ENCODE data around the gene HDGF.
"Not testable (repeated sequence)": the region's sequence is repeated elsewhere in the genome, so short reads cannot be mapped to it uniquely, and the experiment has no call there.

The HDGF gene

DNA sequence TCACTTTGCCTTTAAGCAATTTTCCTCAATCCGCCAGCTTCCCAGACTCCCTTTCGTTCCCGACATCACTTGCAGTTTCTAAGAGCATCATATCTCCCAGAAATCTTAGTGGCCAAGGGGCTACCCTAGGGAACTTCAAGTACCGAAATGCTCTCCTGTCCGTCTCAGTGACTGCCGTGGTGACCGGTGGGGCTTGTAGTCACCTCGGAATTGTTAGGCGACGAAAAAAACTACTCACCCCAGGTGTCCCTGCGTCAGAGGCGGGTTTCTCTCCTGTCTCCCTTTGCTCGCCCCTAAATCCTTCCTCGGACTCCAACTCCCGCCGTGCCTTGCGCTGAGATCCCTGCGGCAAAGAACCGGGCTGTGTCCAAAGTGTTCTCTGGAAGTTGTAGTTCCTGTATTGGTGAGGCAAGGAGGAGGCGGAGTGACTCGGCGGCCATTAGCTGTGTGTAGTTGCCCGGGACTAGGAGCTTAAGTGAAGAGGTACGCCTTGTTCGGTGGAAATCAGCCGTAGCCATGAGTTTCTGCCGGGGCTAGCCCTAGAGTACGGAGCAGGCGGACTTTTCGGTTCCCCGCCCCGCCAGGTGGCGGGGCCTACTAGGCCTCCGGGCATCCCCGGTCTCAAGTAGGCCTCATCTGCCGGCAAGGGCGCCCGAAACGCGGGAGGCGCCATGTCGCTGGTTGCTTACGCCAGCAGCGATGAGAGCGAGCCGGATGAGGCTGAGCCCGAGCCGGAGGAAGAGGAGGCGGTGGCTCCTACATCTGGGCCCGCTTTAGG, 15.8 kb upstream of the HDGF start, which contains the start of gene PRCC:
Gene PRCC (plus strand): TSS at position 435 of the 778 bp plus-strand sequence. CDS start 237 bp downstream, at position 672.
- FAIRE-seq (peak; percentile 94), DNase-seq (ENCODE audit: low spot score) (peak; percentile 100)

DNA sequence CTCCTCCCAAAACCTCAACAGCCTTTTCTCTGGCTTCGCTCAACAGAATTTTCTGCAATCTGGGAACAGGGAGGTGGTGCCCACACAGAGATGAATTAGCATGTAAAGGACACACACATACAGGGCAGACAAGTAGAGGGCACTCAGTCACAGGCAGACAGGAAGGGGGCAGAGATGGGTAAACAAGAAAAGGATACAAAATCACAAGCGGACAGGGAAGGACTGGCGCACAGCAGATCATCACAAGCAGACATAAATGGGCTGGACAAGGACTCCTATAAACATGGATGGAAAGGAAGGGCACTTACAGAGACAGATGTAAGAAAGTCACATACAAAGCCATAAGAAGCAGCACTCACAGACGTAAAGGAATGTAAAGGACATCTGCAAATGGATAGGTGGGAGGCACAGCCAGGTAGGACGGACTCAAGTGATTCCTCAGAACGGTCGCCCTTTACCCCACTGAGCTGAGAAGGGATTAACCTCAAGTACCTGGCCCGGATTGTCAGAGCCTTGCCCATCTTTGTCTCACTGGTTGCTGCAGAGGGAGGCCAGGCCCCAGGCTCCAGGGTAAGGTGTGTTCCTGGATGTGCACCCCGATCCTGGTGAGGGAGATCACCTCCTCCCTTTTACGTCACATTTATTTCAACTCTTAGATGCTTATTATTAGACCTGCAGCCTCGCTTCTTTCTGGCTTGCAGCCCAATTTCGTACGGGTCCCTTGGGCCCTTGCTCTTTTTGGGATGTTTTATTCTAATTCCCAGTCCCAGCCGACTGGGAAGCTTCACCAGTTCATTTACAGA, 15.0 kb upstream of the HDGF start:
- DNase-seq (ENCODE audit: low spot score) (no peak), FAIRE-seq (no peak)

GRCh38 chr1:156765666-156766065, 14.2 kb upstream of the HDGF start:
- no peak for DNase-seq (ENCODE audit: low spot score)

DNA sequence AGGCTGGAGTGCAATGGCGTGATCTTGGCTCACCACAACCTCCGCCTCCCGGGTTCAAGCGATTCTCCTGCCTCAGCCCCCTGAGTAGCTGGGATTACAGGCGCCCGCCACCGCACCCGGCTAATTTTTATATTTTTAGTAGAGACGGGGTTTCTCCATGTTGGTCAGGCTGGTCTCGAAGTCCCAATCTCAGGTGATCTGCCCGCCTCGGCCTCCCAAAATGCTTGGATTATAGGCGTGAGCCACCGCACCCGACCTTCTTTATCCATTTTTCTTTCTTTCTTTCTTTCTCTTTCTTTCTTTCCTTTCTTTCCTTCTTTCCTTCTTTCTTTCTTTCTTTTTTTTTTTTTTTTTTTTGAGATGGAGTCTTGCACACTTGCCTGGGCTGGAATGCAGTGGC, 13.7 kb upstream of the HDGF start:
- not testable (repeated sequence) for FAIRE-seq; DNase-seq (ENCODE audit: low spot score)

More at GRCh38 chr1:156765666-156766065, 14.2 kb upstream of the HDGF start:
- FAIRE-seq: no peak

- no peak for FAIRE-seq
- no peak for DNase-seq (ENCODE audit: low spot score)
These were observed 9.3 kb upstream of the HDGF start for GRCh38 chr1:156760796-156761104.

DNA sequence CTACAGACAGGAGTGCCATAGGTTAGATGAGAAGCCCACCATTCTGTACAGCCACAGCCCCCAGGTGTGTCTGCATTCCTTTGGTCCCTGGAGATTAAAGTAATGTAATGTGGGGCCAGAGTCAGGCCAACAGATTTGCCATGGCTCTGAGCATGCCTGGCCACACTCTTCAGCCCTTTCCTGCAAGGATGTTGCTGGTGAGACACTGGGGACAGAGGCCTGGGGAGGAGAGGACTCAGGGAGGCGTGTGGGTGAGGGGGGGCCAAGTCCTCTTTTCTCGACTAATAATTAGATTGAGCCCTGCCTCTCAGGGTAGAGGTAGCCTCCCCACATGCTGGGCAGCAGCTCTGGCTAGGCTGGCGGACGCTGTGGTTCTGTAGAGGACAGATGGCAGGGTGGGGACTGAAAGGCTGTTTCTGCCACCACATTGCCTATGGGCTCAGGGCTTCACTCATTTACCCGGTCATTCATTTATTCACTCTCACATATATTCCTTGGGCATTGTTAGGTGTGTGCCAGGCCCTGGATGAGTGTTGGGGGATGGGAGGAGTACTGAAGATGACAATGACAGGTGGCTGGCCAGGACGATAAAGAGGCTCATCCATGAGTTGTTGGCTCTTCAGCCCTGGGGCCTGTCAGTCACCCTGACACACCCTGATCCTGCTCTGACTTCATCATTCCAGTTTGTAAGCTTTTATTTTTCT, 8.8 kb upstream of the HDGF start:
- DNase-seq (ENCODE audit: low spot score) (no peak), FAIRE-seq (no peak)

- DNase-seq (ENCODE audit: low spot score); FAIRE-seq: not testable (repeated sequence)
These were observed 6.2 kb upstream of the HDGF start for GRCh38 chr1:156757572-156758253.

GRCh38 chr1:156756355-156756754, 4.9 kb upstream of the HDGF start:
- FAIRE-seq (no peak), DNase-seq (ENCODE audit: low spot score) (no peak)

DNA sequence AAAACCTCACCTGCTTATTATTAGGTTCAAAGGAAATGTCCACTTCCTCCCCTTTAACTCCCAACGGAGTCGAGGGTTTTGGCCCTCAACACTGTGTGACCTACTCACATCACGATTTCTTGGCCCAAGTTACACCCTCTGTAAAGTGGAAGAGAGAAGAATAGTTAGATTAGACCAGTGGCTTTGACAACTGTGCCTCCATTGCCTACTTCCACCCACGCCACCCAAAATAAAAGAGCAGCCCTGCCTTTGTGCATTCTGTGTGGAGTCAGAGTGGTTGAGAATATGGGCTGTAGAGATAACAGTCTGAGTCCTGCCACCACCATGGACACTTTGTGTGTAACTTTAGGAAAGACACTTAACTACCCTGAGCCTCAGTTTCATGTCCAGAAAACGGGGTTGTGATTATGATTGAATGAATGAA, 4.1 kb upstream of the HDGF start:
- no peak for DNase-seq (ENCODE audit: low spot score)
- FAIRE-seq: no peak

DNA sequence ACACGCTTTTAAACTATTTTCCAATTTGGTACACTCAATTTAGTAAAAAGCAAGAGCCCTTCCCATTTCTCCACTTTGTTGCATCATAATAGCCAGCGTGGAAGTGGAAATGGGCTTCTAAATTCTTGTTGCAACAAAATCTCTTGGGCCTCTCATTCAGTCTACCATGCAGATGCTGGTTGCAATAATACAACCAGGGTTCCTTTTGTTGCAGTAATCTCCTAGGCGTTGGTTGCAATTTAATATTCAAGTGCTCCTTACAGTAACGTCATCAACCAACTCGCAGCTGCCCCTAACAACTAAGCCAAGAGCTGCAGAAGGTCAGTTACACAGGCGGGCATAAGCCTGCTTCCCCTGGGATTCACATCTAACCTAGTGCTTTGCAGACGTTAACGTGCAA, 2.7 kb upstream of the HDGF start:
- FAIRE-seq (no peak), DNase-seq (ENCODE audit: low spot score) (no peak)

DNA sequence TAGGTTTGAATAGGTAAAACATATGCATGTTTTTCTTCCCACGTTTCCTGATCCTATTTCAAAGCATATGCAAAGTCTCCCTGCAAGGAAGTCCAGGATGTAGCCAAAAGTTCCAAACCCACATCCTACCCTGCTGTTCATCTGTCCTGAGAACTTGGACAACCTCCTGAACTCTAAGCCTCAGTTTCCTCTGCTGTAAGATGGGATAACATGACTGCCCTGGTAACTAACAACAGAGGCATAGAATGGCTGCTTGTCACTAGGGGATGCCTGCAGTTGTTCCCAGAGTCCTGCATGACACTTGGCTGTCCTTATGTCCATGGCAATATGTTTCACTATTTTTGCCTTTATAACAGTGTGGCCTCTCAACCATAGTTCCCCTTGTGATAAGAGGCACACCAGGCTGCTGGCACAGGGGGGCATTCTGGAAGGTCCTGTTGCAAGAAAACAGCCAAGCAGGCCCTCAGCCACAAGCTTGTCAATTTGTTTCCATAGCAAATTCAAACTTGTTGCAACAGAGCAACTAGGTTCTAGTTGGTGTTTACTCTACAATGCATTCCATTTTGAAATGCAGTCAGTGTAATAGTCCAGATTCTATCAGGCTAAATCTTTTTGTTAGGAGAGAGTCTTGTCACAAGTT, 1.5 kb upstream of the HDGF start:
- DNase-seq (ENCODE audit: low spot score) (no peak), FAIRE-seq (no peak)

DNA sequence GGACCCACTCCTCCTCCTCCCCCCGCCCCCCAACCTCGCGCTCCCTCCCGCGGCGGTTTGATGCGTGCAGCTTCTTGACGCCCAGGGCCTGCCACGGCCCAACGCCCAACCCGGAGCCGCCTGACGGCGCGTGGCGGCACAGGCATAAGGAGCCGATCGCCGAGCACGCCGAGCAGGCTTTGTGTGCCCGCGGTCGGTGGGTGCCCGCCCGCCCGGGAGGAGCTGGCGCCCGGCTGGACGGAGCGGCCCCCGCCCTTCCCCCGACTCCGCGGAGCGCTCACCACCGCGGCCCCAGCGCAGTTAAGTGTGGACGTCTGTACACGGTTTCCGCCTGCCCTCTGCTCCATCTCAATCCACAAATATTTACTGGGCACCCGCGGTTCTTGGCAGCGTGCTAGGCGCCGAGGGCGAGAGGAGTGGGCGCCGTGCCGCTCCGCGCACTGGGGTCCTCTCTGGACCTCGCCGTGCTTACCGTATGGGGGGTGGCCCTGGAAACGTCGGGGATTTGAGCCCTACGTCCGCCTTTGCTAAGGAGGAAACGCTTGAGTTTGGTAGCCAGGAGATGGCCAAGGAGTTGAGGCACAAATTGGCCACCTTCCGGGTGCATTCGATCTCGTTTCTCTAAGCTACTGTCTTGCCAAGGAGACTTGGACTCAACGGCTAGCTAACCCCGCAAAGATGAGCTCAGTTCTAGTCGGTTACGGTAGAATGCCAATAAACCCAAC, 444 bp upstream of the HDGF start:
- DNase-seq (ENCODE audit: low spot score) (peak; percentile 89), FAIRE-seq (no peak)

- no peak for DNase-seq (ENCODE audit: low spot score)
- no peak for FAIRE-seq
These were observed 594 bp downstream of the HDGF start for GRCh38 chr1:156750711-156751450.

- FAIRE-seq (no peak), DNase-seq (ENCODE audit: low spot score) (peak; percentile 48)
These were observed 1.2 kb downstream of the HDGF start for GRCh38 chr1:156750191-156750672.

DNA sequence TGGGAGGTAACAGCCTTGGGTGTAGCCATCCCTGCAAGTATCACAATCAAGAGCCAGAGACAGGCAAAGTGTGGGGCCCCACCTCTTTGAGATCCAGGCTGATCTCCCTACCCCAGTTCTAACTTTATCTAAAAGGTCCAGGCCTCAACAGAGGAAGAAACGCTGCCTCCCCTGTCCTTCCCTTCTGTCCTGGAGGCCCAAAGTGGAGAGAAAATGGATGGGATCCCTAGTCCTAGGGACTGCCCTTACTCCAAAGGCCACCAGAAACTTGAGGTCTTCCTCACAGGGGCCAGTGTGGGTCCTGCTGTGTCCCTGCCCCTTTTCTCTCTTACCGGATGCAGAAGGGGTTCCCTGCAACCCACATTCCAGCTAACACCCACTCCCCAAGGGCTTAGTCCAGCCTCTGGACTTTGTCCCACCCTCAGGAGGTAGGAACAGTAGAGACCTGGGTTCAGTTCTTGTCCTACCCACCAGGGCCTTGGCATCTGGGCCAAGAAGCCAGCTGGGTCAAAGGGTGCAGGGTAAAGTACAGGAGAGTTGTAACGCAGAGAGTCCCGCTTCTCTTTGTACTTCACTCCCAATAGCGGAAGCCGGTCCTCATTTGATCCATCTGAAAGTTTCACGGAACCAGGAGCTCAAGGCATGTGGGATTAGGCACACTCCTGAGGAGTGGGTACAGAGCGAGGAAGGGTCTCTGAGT, 1.9 kb downstream of the HDGF start:
- no peak for FAIRE-seq
- DNase-seq (ENCODE audit: low spot score): peak; percentile 33

DNA sequence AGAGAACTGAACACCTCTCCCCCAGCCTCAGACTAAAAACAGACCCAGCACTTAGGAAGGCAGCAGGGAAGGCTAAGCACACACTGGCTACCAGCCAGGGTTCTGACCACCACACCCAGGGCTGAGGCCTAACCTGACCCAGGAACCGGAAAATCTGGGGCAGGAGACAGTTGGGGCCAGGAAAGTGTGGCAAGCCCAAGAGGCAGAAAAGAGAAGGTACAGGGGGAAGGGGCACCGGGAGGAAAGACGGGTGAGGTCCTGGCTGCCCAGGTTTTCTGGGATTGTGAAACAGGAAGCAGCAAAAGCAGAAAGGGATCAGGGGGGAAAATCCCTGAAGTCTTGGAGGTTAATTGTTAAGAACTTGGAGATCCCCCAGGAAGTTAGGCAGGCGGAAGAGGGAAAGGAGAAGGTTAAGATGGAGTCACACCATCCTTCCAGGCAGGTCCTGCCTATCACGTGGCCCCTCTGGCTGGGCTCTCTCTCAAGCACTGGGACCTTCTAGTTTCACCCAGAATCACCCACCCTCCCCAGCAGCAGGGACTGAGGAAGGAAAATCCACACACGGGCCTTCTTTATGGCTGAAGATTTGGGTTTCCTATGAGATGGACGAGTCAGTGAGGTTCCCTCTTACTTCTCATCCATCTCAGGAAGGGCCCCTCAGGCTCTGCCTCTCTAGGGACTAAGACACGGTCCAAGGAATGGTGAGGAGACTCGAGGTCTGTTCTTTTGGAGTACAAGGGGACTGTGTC, 2.6 kb downstream of the HDGF start:
- no peak for FAIRE-seq
- DNase-seq (ENCODE audit: low spot score): peak; percentile 85

DNA sequence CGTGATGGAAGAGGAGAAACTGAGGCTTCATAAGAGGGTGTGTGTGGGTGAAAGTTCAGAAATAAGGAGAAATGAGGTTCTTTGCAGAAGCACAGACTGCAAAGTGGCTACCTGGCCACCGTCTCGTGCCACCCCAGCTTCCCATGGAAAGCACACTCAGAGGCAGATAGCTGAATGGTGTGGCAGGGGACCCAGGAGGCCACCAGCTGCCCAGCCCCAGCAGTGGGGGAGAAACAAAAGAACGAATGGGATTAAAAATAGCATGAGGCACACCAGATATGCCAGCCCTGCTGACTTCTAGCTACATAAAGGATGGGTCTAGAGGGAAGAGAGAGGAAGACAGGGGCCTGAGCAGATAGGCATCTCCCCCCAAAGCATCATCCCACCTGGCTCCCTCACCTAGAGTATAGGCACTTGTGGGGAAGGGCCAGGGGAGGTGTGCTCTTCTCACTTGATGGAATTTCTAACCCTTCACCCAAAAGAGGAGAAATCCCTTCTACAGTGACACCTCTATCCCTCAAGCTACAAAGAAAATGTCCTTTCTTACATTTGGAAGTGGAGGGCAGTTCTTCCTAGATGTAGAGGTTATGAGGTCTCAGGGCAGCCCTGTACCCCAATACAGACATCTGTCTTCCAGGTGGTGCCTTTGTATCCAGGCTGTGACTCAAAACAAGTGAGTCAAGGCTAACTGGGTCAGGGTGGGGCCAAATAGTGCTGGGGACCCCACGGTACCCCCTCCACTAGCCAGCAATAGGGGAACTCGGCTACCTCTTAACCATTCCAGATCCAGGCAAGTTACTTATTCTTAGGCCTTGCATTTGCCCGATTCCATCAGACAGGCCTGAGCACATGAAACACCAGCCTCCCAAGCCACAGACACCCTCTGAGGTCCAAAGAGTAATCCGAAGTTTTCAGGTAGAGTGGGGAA, 3.5 kb downstream of the HDGF start:
- FAIRE-seq (no peak), DNase-seq (ENCODE audit: low spot score) (no peak)

All from RCC 7860 (cell line).